SU-DHL-6 (cell line): ENCODE data around the gene NPC1.
"Not testable (repeated sequence)": the region's sequence is repeated elsewhere in the genome, so short reads cannot be mapped to it uniquely, and the experiment has no call there.

Source experiments
- H2AFZ ChIP-seq: fragments of 200-600 bp; sonication (generic); 2 replicates; pipeline ENCODE4 v1.6.1; 2014; ENCODE audit warnings: low read depth, mild to moderate bottlenecking, moderate library complexity, mixed read lengths, antibody characterized with exemption, low read length; ENCODE audit not compliant: severe bottlenecking
- H3F3A ChIP-seq: fragments of 200-600 bp; shearing (Covaris generic); 2 replicates; pipeline ENCODE4 v1.6.0; 2016; ENCODE audit warnings: antibody characterized with exemption, mild to moderate bottlenecking; ENCODE audit not compliant: insufficient read depth
- H3K27ac ChIP-seq: fragments of 200-600 bp; sonication (generic); 2 replicates; pipeline ENCODE4 v1.5.1; 2016; ENCODE audit warnings: low read depth, mild to moderate bottlenecking, low read length, moderate library complexity, mixed read lengths
- H3K27me3 ChIP-seq: fragments of 200-600 bp; sonication (generic), shearing (Covaris generic); 2 replicates; pipeline ENCODE4 v1.6.0; 2014; ENCODE audit warnings: mild to moderate bottlenecking, low read length
- H3K36me3 ChIP-seq: fragments of 200-600 bp; sonication (generic); 2 replicates; pipeline ENCODE4 v1.6.1; 2014; ENCODE audit warnings: mild to moderate bottlenecking, low read length, mixed read lengths
- H3K4me2 ChIP-seq: fragments of 300-600, 200-600 bp; shearing (Covaris generic), sonication (generic); 2 replicates; pipeline ENCODE4 v1.6.0; 2014; ENCODE audit warnings: low read length, low read depth, mild to moderate bottlenecking; ENCODE audit not compliant: poor library complexity, severe bottlenecking
- H3K4me3 ChIP-seq: fragments of 200-600 bp; sonication (generic); 2 replicates; pipeline ENCODE4 v1.5.1; 2014; ENCODE audit warnings: antibody characterized with exemption, low read length, mild to moderate bottlenecking, mixed read lengths; ENCODE audit not compliant: insufficient read depth, poor library complexity, severe bottlenecking
- H3K79me2 ChIP-seq: fragments of 200-600 bp; sonication (generic); 2 replicates; pipeline ENCODE4 v1.6.1; 2014; ENCODE audit warnings: mild to moderate bottlenecking, low read length, moderate library complexity; ENCODE audit not compliant: insufficient read depth
- H3K9ac ChIP-seq: fragments of 200-600 bp; sonication (generic); 2 replicates; pipeline ENCODE4 v1.7.0; 2014; ENCODE audit warnings: mild to moderate bottlenecking, low read length
- H3K9me2 ChIP-seq: fragments of 200-600 bp; sonication (generic); replicated peaks from 2 replicates; pipeline ENCODE4 v1.6.1; 2014; ENCODE audit warnings: low read length; ENCODE audit not compliant: insufficient read depth
- H3K9me3 ChIP-seq: fragments of 200-600 bp; sonication (generic); 2 replicates; pipeline ENCODE4 v1.6.1; 2014; ENCODE audit warnings: low read length, mixed read lengths; ENCODE audit not compliant: insufficient read depth
- H4K20me1 ChIP-seq: fragments of 200-600 bp; sonication (generic); 2 replicates; pipeline ENCODE4 v1.6.1; 2014; ENCODE audit warnings: low read depth, mild to moderate bottlenecking, antibody characterized with exemption, low read length, moderate library complexity, mixed read lengths
- CTCF ChIP-seq: fragments of 200-600 bp; sonication (generic); IDR thresholded peaks from one replicate; pipeline ENCODE4 v1.5.1; 2017; ENCODE audit warnings: antibody characterized with exemption, mild to moderate bottlenecking, low read length, moderate library complexity; ENCODE audit not compliant: insufficient read depth, poor library complexity, severe bottlenecking
- EZH2phosphoT487 ChIP-seq: fragments of 200-600 bp; sonication (generic), shearing (Covaris generic); conservative IDR thresholded peaks from 2 replicates; pipeline ENCODE4 v1.6.1; 2018; ENCODE audit warnings: mild to moderate bottlenecking, antibody characterized with exemption, low read length, moderate library complexity, mixed read lengths

NPC1 gene

GRCh38 chr18:23565916-23566547 lies 20.3 kb downstream of the NPC1 start:
- Histone ChIP-seq H3K36me3 (peaks cover 50% of the 10 kb centered on the region), H3K9me2 (no peaks in the 10 kb centered on the region), H3K27ac (no peak overlapping the region), H4K20me1 (no peaks in the 10 kb centered on the region), H3K27me3 (no peaks in the 10 kb centered on the region), H3K79me2 (no peaks in the 10 kb centered on the region), H3K4me2 (no peak overlapping the region), H3F3A (no peaks in the 10 kb centered on the region), H2AFZ (no peak overlapping the region), H3K9me3 (no peaks in the 10 kb centered on the region), H3K4me3 (no peak overlapping the region), H3K9ac (no peak overlapping the region)
- no peak for TF ChIP-seq CTCF
- TF ChIP-seq EZH2phosphoT487 = no peak

GRCh38 chr18:23563377-23564043 lies 22.8 kb downstream of the NPC1 start:
- Histone ChIP-seq H3K27ac (no peak overlapping the region), H2AFZ (no peak overlapping the region), H3F3A (no peaks in the 10 kb centered on the region), H3K79me2 (no peaks in the 10 kb centered on the region), H3K9me2 (no peaks in the 10 kb centered on the region), H3K4me3 (no peak overlapping the region), H3K36me3 (peaks cover 48% of the 10 kb centered on the region), H3K9me3 (no peaks in the 10 kb centered on the region), H3K27me3 (no peaks in the 10 kb centered on the region), H3K4me2 (no peak overlapping the region), H4K20me1 (no peaks in the 10 kb centered on the region), H3K9ac (no peak overlapping the region)
- TF ChIP-seq CTCF = no peak
- no peak for TF ChIP-seq EZH2phosphoT487

- Histone ChIP-seq H3K27me3 (no peaks in the 10 kb centered on the region), H3K79me2 (no peaks in the 10 kb centered on the region), H3F3A (no peaks in the 10 kb centered on the region), H3K4me3 (no peak overlapping the region), H2AFZ (no peak overlapping the region), H3K9ac (no peak overlapping the region), H4K20me1 (no peaks in the 10 kb centered on the region), H3K4me2 (no peak overlapping the region), H3K36me3 (peaks cover 27% of the 10 kb centered on the region), H3K9me3 (no peaks in the 10 kb centered on the region), H3K9me2 (no peaks in the 10 kb centered on the region), H3K27ac (no peak overlapping the region)
- TF ChIP-seq EZH2phosphoT487 (no peak), CTCF (no peak)
Measured at GRCh38 chr18:23560186-23560585, 26.1 kb downstream of the NPC1 start.

- not testable (repeated sequence) for H3K9me2 ChIP-seq, H3F3A ChIP-seq, H3K9ac ChIP-seq, H4K20me1 ChIP-seq, H3K79me2 ChIP-seq, H3K27ac ChIP-seq, H3K4me3 ChIP-seq, H3K4me2 ChIP-seq, H3K27me3 ChIP-seq, H2AFZ ChIP-seq, H3K9me3 ChIP-seq
- peaks cover 15% of the 10 kb centered on the region; the same call in 1 of the 2 replicates for H3K36me3 ChIP-seq
Measured at GRCh38 chr18:23557511-23557910, 28.8 kb downstream of the NPC1 start.
